Tibial artery (tissue), 4 donors: ENCODE data around the gene ADIPOQ.
"Not testable (repeated sequence)": the region's sequence is repeated elsewhere in the genome, so short reads cannot be mapped to it uniquely, and the experiment has no call there.

Experiments
- DNase-seq, 2 donors: peaks; one replicate each; pipeline ENCODE4 v3.0.0-alpha.2; 2019
- H3K27ac ChIP-seq, 2 donors: fragments of 200-600 bp; sonication (generic) in 1 of 2; 1 replicate in 1 of 2; 2 replicates in 1 of 2; pipeline ENCODE4 v1.5.1; 2018 to 2019; ENCODE audit warnings: mild to moderate bottlenecking in 1 of 2
- H3K27me3 ChIP-seq, 2 donors: fragments of 200-600 bp; sonication (generic) in 1 of 2; one replicate each; pipeline versions ENCODE4 v1.5.1 to v1.6.0; 2016 to 2019
- H3K36me3 ChIP-seq, 3 donors: fragments of 200-600 bp; sonication (generic) in 2 of 3; one replicate each; pipeline ENCODE4 v1.5.1; 2016 to 2019; ENCODE audit warnings: mild to moderate bottlenecking in 2 of 3
- H3K4me1 ChIP-seq, 4 donors: fragments of 200-600 bp; sonication (generic) in 2 of 4; 1 replicate in 3 of 4; 2 replicates in 1 of 4; pipeline ENCODE4 v1.5.1; 2016 to 2019
- H3K4me3 ChIP-seq, 2 donors: fragments of 200-600 bp; sonication (generic) in 1 of 2; 1 replicate in 1 of 2; 2 replicates in 1 of 2; pipeline ENCODE4 v1.5.1; 2018 to 2019; ENCODE audit warnings: mild to moderate bottlenecking in 2 of 2
- H3K9me3 ChIP-seq, 3 donors: fragments of 200-600 bp; sonication (generic) in 1 of 3; one replicate each; pipeline ENCODE4 v1.5.1; 2016 to 2019
- CTCF ChIP-seq, 2 experiments: fragments of 200-600 bp in 1 of 2; fragments of 450-650 bp in 1 of 2; IDR thresholded peaks; one replicate each; pipeline ENCODE4 v1.5.1; 2017 to 2019; ENCODE audit warnings: antibody characterized with exemption in 2 of 2, mild to moderate bottlenecking in 1 of 2, moderate library complexity in 1 of 2
- intact Hi-C: fragments of 100-400 bp; cut with DNase I; formaldehyde crosslinking; loops from one replicate; pipeline ENCODE4 v1.15.0; 2023; ENCODE audit warnings: low total_unique reads

The ADIPOQ gene

GRCh38 chr3:186879781-186880180, 37.3 kb downstream of the ADIPOQ start:
- Histone ChIP-seq H3K4me3 (no peak overlapping the region), H3K27ac (no peak overlapping the region), H3K4me1 (no peaks in the 10 kb centered on the region), H3K27me3 (no peaks in the 10 kb centered on the region), H3K9me3 (no peaks in the 10 kb centered on the region), H3K36me3 (no peaks in the 10 kb centered on the region)
- intact Hi-C loops = no loop called here
- no peak for TF ChIP-seq CTCF (IDR thresholded peaks at IDR 0.05)
- no peak for DNase-seq

- Histone ChIP-seq H3K27ac (no peak overlapping the region), H3K4me3 (no peak overlapping the region), H3K27me3 (no peaks in the 10 kb centered on the region), H3K9me3 (no peaks in the 10 kb centered on the region), H3K4me1 (no peaks in the 10 kb centered on the region), H3K36me3 (no peaks in the 10 kb centered on the region)
- no peak for DNase-seq
- intact Hi-C loops = no loop called here
- TF ChIP-seq CTCF (IDR thresholded peaks at IDR 0.05) = no peak
These were observed 37.9 kb downstream of the ADIPOQ start for GRCh38 chr3:186880406-186880805.

GRCh38 chr3:186882150-186882524, 39.6 kb downstream of the ADIPOQ start:
- no peaks in the 10 kb centered on the region for H3K4me1 ChIP-seq
- no peaks in the 10 kb centered on the region for H3K36me3 ChIP-seq
- no peaks in the 10 kb centered on the region for H3K9me3 ChIP-seq
- no peak for TF ChIP-seq CTCF (IDR thresholded peaks at IDR 0.05)
- no peaks in the 10 kb centered on the region for H3K27me3 ChIP-seq
- intact Hi-C loops = no loop called here
- H3K27ac ChIP-seq = no peak overlapping the region
- no peak for DNase-seq
- H3K4me3 ChIP-seq = no peak overlapping the region

- H3K27ac ChIP-seq = no peak overlapping the region
- no peak for TF ChIP-seq CTCF (IDR thresholded peaks at IDR 0.05)
- no peaks in the 10 kb centered on the region for H3K9me3 ChIP-seq
- H3K27me3 ChIP-seq = no peaks in the 10 kb centered on the region
- no peak overlapping the region for H3K4me3 ChIP-seq
- no peaks in the 10 kb centered on the region for H3K4me1 ChIP-seq
- DNase-seq = no peak
- H3K36me3 ChIP-seq = no peaks in the 10 kb centered on the region
- intact Hi-C loops = no loop called here
These were observed 40.6 kb downstream of the ADIPOQ start for GRCh38 chr3:186882881-186883685.

GRCh38 chr3:186883686-186884058, 41.2 kb downstream of the ADIPOQ start:
- Histone ChIP-seq H3K27me3 (no peaks in the 10 kb centered on the region), H3K36me3 (no peaks in the 10 kb centered on the region), H3K4me3 (no peak overlapping the region), H3K27ac (no peak overlapping the region), H3K9me3 (no peaks in the 10 kb centered on the region), H3K4me1 (peaks cover 0 to 3% (median 0%) of the 10 kb centered on the region in 4 donors)
- DNase-seq = no peak
- intact Hi-C loops = no loop called here
- no peak for TF ChIP-seq CTCF (IDR thresholded peaks at IDR 0.05)

GRCh38 chr3:186884868-186885267, 42.4 kb downstream of the ADIPOQ start:
- H3K9me3 ChIP-seq, H3K4me3 ChIP-seq, DNase-seq, H3K36me3 ChIP-seq, intact Hi-C loops, H3K27ac ChIP-seq, H3K4me1 ChIP-seq, H3K27me3 ChIP-seq: not testable (repeated sequence)
